Measurements from ENCODE around the gene BAG5. TPM values are rescaled to one million over a fixed set of nuclear protein-coding genes. Genes with fewer than 3 reads are reported as not detected.
A peak's percentile ranks its signal among the peaks of the same experiment; 100 is the strongest.

BAG5 gene
- total RNA-seq, 2 donors from 2014 or later = 28.5 to 32.9 TPM

- no peaks in the 10 kb centered on the region for H3K9me3 ChIP-seq (ENCODE audit: control insufficient read depth, low read length, poor library complexity, severe bottlenecking)
- Mint-ChIP-seq H3K36me3 (ENCODE audit: low read depth) (peaks cover 3% of the 10 kb centered on the region), H3K4me1 (peaks cover 6% of the 10 kb centered on the region), H3K27me3 (no peaks in the 10 kb centered on the region), H3K4me3 (no peak overlapping the region), H3K27ac (no peak overlapping the region)
- no peak for DNase-seq
- no peak for ATAC-seq
Observed at GRCh38 chr14:103581954-103582703, 19.7 kb upstream of the BAG5 start.

- Mint-ChIP-seq H3K27ac (no peak overlapping the region), H3K4me3 (no peak overlapping the region), H3K4me1 (peaks cover 4% of the 10 kb centered on the region), H3K27me3 (no peaks in the 10 kb centered on the region), H3K36me3 (ENCODE audit: low read depth) (peaks cover 3% of the 10 kb centered on the region)
- H3K9me3 ChIP-seq (ENCODE audit: control insufficient read depth, low read length, poor library complexity, severe bottlenecking) = no peaks in the 10 kb centered on the region
- DNase-seq = no peak
- ATAC-seq = no peak
Observed at GRCh38 chr14:103581206-103581605, 18.7 kb upstream of the BAG5 start.

- ATAC-seq (no peak), DNase-seq (no peak)
- Mint-ChIP-seq H3K27me3 (no peaks in the 10 kb centered on the region), H3K36me3 (ENCODE audit: low read depth) (peaks cover 2% of the 10 kb centered on the region), H3K4me3 (no peak overlapping the region), H3K27ac (peak overlapping the region; percentile 49), H3K4me1 (peaks cover 10% of the 10 kb centered on the region)
- no peaks in the 10 kb centered on the region for H3K9me3 ChIP-seq (ENCODE audit: control insufficient read depth, low read length, poor library complexity, severe bottlenecking)
Observed at GRCh38 chr14:103578401-103579075, 16.1 kb upstream of the BAG5 start.

GRCh38 chr14:103576371-103577024, 14.0 kb upstream of the BAG5 start:
- ATAC-seq (no peak), DNase-seq (no peak)
- Mint-ChIP-seq H3K27ac (no peak overlapping the region), H3K27me3 (no peaks in the 10 kb centered on the region), H3K4me3 (no peak overlapping the region), H3K4me1 (peaks cover 8% of the 10 kb centered on the region), H3K36me3 (ENCODE audit: low read depth) (peaks cover 2% of the 10 kb centered on the region)
- no peaks in the 10 kb centered on the region for H3K9me3 ChIP-seq (ENCODE audit: control insufficient read depth, low read length, poor library complexity, severe bottlenecking)

GRCh38 chr14:103574707-103575285, 12.3 kb upstream of the BAG5 start:
- DNase-seq (no peak), ATAC-seq (no peak)
- Mint-ChIP-seq H3K27ac (no peak overlapping the region), H3K4me3 (no peak overlapping the region), H3K27me3 (no peaks in the 10 kb centered on the region), H3K4me1 (peaks cover 8% of the 10 kb centered on the region), H3K36me3 (ENCODE audit: low read depth) (peaks cover 2% of the 10 kb centered on the region)
- H3K9me3 ChIP-seq (ENCODE audit: control insufficient read depth, low read length, poor library complexity, severe bottlenecking) = no peaks in the 10 kb centered on the region

GRCh38 chr14:103574104-103574503, 11.6 kb upstream of the BAG5 start:
- no peaks in the 10 kb centered on the region for H3K27me3 Mint-ChIP-seq
- DNase-seq (no peak), ATAC-seq (no peak)
- no peaks in the 10 kb centered on the region for H3K9me3 ChIP-seq (ENCODE audit: control insufficient read depth, low read length, poor library complexity, severe bottlenecking)
- no peak overlapping the region for H3K27ac Mint-ChIP-seq
- no peak overlapping the region for H3K4me3 Mint-ChIP-seq
- H3K4me1 Mint-ChIP-seq = peaks cover 8% of the 10 kb centered on the region
- peaks cover 2% of the 10 kb centered on the region for H3K36me3 Mint-ChIP-seq (ENCODE audit: low read depth)

GRCh38 chr14:103569408-103569807, 7.0 kb upstream of the BAG5 start:
- peaks cover 8% of the 10 kb centered on the region for H3K4me1 Mint-ChIP-seq
- H3K4me3 Mint-ChIP-seq = no peak overlapping the region
- H3K9me3 ChIP-seq (ENCODE audit: control insufficient read depth, low read length, poor library complexity, severe bottlenecking) = no peaks in the 10 kb centered on the region
- ATAC-seq (no peak), DNase-seq (no peak)
- H3K36me3 Mint-ChIP-seq (ENCODE audit: low read depth) = no peaks in the 10 kb centered on the region
- no peak overlapping the region for H3K27ac Mint-ChIP-seq
- no peaks in the 10 kb centered on the region for H3K27me3 Mint-ChIP-seq

- H3K4me3 Mint-ChIP-seq = no peak overlapping the region
Observed at GRCh38 chr14:103568952-103569351, 6.5 kb upstream of the BAG5 start.

GRCh38 chr14:103563844-103564505, 1.5 kb upstream of the BAG5 start:
- Mint-ChIP-seq H3K27me3 (no peaks in the 10 kb centered on the region), H3K4me1 (peaks cover 32% of the 10 kb centered on the region), H3K27ac (peak overlapping the region; percentile 89), H3K36me3 (ENCODE audit: low read depth) (peaks cover 2% of the 10 kb centered on the region), H3K4me3 (peak overlapping the region; percentile 95)
- no peak for DNase-seq
- no peak for ATAC-seq
- H3K9me3 ChIP-seq (ENCODE audit: control insufficient read depth, low read length, poor library complexity, severe bottlenecking) = no peaks in the 10 kb centered on the region

More at GRCh38 chr14:103568952-103569351, 6.5 kb upstream of the BAG5 start:
- DNase-seq (no peak), ATAC-seq (no peak)
- no peak overlapping the region for H3K27ac Mint-ChIP-seq
- H3K27me3 Mint-ChIP-seq = no peaks in the 10 kb centered on the region
- no peaks in the 10 kb centered on the region for H3K36me3 Mint-ChIP-seq (ENCODE audit: low read depth)
- no peaks in the 10 kb centered on the region for H3K9me3 ChIP-seq (ENCODE audit: control insufficient read depth, low read length, poor library complexity, severe bottlenecking)
- H3K4me1 Mint-ChIP-seq = peaks cover 10% of the 10 kb centered on the region

GRCh38 chr14:103563226-103563620, 766 bp upstream of the BAG5 start:
- no peaks in the 10 kb centered on the region for H3K9me3 ChIP-seq (ENCODE audit: control insufficient read depth, low read length, poor library complexity, severe bottlenecking)
- peak overlapping the region; percentile 89 for H3K27ac Mint-ChIP-seq
- peak overlapping the region; percentile 95 for H3K4me3 Mint-ChIP-seq
- ATAC-seq (peak; percentile 26), DNase-seq (no peak)
- no peaks in the 10 kb centered on the region for H3K27me3 Mint-ChIP-seq
- H3K4me1 Mint-ChIP-seq = peaks cover 34% of the 10 kb centered on the region
- peaks cover 2% of the 10 kb centered on the region for H3K36me3 Mint-ChIP-seq (ENCODE audit: low read depth)

GRCh38 chr14:103562179-103562428, 353 bp downstream of the BAG5 start:
- no peaks in the 10 kb centered on the region for H3K9me3 ChIP-seq (ENCODE audit: control insufficient read depth, low read length, poor library complexity, severe bottlenecking)
- DNase-seq (no peak), ATAC-seq (peak; percentile 33)
- H3K27ac Mint-ChIP-seq = peak overlapping the region; percentile 96
- peaks cover 2% of the 10 kb centered on the region for H3K36me3 Mint-ChIP-seq (ENCODE audit: low read depth)
- no peaks in the 10 kb centered on the region for H3K27me3 Mint-ChIP-seq
- peak overlapping the region; percentile 95 for H3K4me3 Mint-ChIP-seq
- H3K4me1 Mint-ChIP-seq = peaks cover 34% of the 10 kb centered on the region

GRCh38 chr14:103561381-103562178, 877 bp downstream of the BAG5 start:
- no peaks in the 10 kb centered on the region for H3K27me3 Mint-ChIP-seq
- DNase-seq = no peak
- peak; percentile 24 for ATAC-seq
- peak overlapping the region; percentile 95 for H3K4me3 Mint-ChIP-seq
- H3K9me3 ChIP-seq (ENCODE audit: control insufficient read depth, low read length, poor library complexity, severe bottlenecking) = no peaks in the 10 kb centered on the region
- H3K27ac Mint-ChIP-seq = peak overlapping the region; percentile 96
- H3K36me3 Mint-ChIP-seq (ENCODE audit: low read depth) = peaks cover 2% of the 10 kb centered on the region
- H3K4me1 Mint-ChIP-seq = peaks cover 35% of the 10 kb centered on the region

All from T-helper 17 cell (primary cell).